Endothelial cell of umbilical vein (primary cell): ENCODE results near the gene CD68. TPM values are rescaled to one million over a fixed set of nuclear protein-coding genes. Genes with fewer than 3 reads are reported as not detected.
A peak's percentile ranks its signal among the peaks of the same experiment; 100 is the strongest.

Experiments
- BruUV-seq: library from RNA; stranded (reverse); fragments of 400-500 nt; replicated peaks from 2 replicates; lab custom pipeline; 2021; lab: Mats Ljungman, UMichigan
- CTCF ChIA-PET: fragments of 300-600, 350-600 bp; sonication (Branson Sonifier 250); formaldehyde crosslinking; loops from one replicate; lab custom pipeline; 2021; ENCODE audit warnings: antibody characterized with exemption, inconsistent platforms; lab: Charles Lee
- POLR2A ChIA-PET: fragments of 300-600, 350-600 bp; sonication (Branson Sonifier 250); formaldehyde crosslinking; loops from one replicate; lab custom pipeline; 2021; ENCODE audit warnings: antibody characterized with exemption, inconsistent platforms; lab: Charles Lee
- DNase-seq: peaks from one replicate; pipeline ENCODE4 v3.0.0-alpha.2; 2011; ENCODE audit warnings: low read depth, low spot score
- FAIRE-seq: peaks from 2 replicates; lab custom pipeline; 2011; peaks lifted over from hg19 to GRCh38; lab: Jason Lieb, UNC
- H2AFZ ChIP-seq: 2 replicates; pipeline ENCODE4 v1.6.0; 2012; ENCODE audit warnings: low read depth, low read length, control low read depth, inconsistent platforms
- H3K27ac ChIP-seq: 2 replicates; pipeline ENCODE4 v1.5.1; 2011; ENCODE audit warnings: low read depth, mild to moderate bottlenecking, control low read depth, low read length, moderate library complexity; ENCODE audit not compliant: insufficient read depth
- H3K27me3 ChIP-seq, 2 experiments: 2 replicates each; pipeline versions ENCODE4 v1.6.0 to v1.6.1; 2011; ENCODE audit warnings: low read length in 2 of 2, mixed read lengths in 1 of 2; ENCODE audit not compliant: control insufficient read depth in 2 of 2, insufficient read depth in 2 of 2
- H3K36me3 ChIP-seq, 2 experiments: 2 replicates in 1 of 2; 3 replicates in 1 of 2; pipeline ENCODE4 v1.5.1; 2011; ENCODE audit warnings: low read length in 2 of 2, mild to moderate bottlenecking in 1 of 2, moderate library complexity in 1 of 2; ENCODE audit not compliant: control insufficient read depth in 2 of 2, insufficient read depth in 2 of 2; ENCODE audit errors: extremely low read depth in 1 of 2
- H3K4me1 ChIP-seq: 3 replicates; pipeline ENCODE4 v1.5.1; 2011; ENCODE audit warnings: mild to moderate bottlenecking, low read length; ENCODE audit not compliant: control insufficient read depth, insufficient read depth; ENCODE audit errors: extremely low read depth
- H3K4me2 ChIP-seq: 2 replicates; pipeline ENCODE4 v1.6.1; 2011; ENCODE audit warnings: low read length, control low read depth, mixed read lengths; ENCODE audit not compliant: insufficient read depth
- H3K4me3 ChIP-seq, 3 experiments: fragments of 200-600 bp in 1 of 3; sonication (generic), shearing (Covaris generic) in 1 of 3; replicated peaks in 1 of 3; 2 replicates each; pipeline ENCODE4 v1.5.1; 2011 to 2016; ENCODE audit warnings: control low read depth in 3 of 3, low read length in 3 of 3, mild to moderate bottlenecking in 2 of 3, inconsistent platforms in 1 of 3, low read depth in 1 of 3, moderate library complexity in 1 of 3; ENCODE audit not compliant: insufficient read depth in 1 of 3
- H3K79me2 ChIP-seq: 2 replicates; pipeline ENCODE4 v1.6.0; 2012; ENCODE audit warnings: low read length, inconsistent platforms; ENCODE audit not compliant: control insufficient read depth, insufficient read depth
- H3K9ac ChIP-seq: replicated peaks from 2 replicates; pipeline ENCODE3; 2011; ENCODE audit warnings: low read length, control low read depth; ENCODE audit not compliant: insufficient read depth; ENCODE audit errors: extremely low read depth
- H3K9me1 ChIP-seq: replicated peaks from 3 replicates; pipeline ENCODE4 v1.6.0; 2011; ENCODE audit warnings: mild to moderate bottlenecking, low read length; ENCODE audit not compliant: control insufficient read depth, insufficient read depth; ENCODE audit errors: extremely low read depth
- H3K9me3 ChIP-seq: replicated peaks from 2 replicates; pipeline ENCODE4 v1.5.1; 2012; ENCODE audit warnings: low read length, inconsistent platforms; ENCODE audit not compliant: control insufficient read depth, insufficient read depth
- H4K20me1 ChIP-seq: replicated peaks from 2 replicates; pipeline ENCODE3; 2011; ENCODE audit warnings: mild to moderate bottlenecking, low read length; ENCODE audit not compliant: control insufficient read depth, insufficient read depth; ENCODE audit errors: extremely low read depth
- EZH2 ChIP-seq: IDR thresholded peaks from 2 replicates; pipeline ENCODE4 v1.6.1; 2012; ENCODE audit warnings: borderline replicate concordance, low read depth, mild to moderate bottlenecking, moderate library complexity, low read length, inconsistent platforms; ENCODE audit not compliant: severe bottlenecking
- GATA2 ChIP-seq: IDR thresholded peaks from 2 replicates; pipeline ENCODE4 v1.7.0; 2011; ENCODE audit warnings: low read depth, mild to moderate bottlenecking, moderate library complexity, mixed read lengths, low read length; ENCODE audit not compliant: insufficient read length, insufficient read depth
- JUN ChIP-seq: IDR thresholded peaks from 2 replicates; pipeline ENCODE4 v1.6.1; 2011; ENCODE audit warnings: borderline replicate concordance, low read depth; ENCODE audit not compliant: insufficient read length, insufficient read depth
- MYC ChIP-seq: IDR thresholded peaks from one replicate; pipeline ENCODE4 v1.6.1; 2011; ENCODE audit warnings: mild to moderate bottlenecking, low read depth, low read length
- POLR2A ChIP-seq: IDR thresholded peaks from 2 replicates; pipeline ENCODE4 v1.6.1; 2012; ENCODE audit warnings: low read depth, mild to moderate bottlenecking, control low read depth, low read length
- POLR2AphosphoS5 ChIP-seq: IDR thresholded peaks from 2 replicates; pipeline ENCODE4 v1.6.1; 2012; ENCODE audit warnings: low read depth, mild to moderate bottlenecking, control low read depth, low read length, moderate library complexity; ENCODE audit not compliant: insufficient read depth
- dilution Hi-C: fragments of 300-500 bp; cut with MboI; formaldehyde crosslinking; loops from one replicate; pipeline ENCODE4 v1.15.0; 2019; ENCODE audit warnings: low sequenced_read_pairs; ENCODE audit not compliant: extremely low pct_ligation_motif_present
- intact Hi-C: fragments of 100-400 bp; cut with micrococcal nuclease; formaldehyde crosslinking; loops from one replicate; pipeline ENCODE4 v1.10.0; 2022
- polyA plus RNA-seq, 4 experiments: library from polyadenylated mRNA; depleted of rRNA in 3 of 4; stranded (reverse) in 3 of 4; unstranded in 1 of 4; fragments of >200 nt; gene quantifications; 2 replicates each; pipeline versions ENCODE4 v1.2.1 to v1.2.3, GENCODE V29; 2011 to 2012; ENCODE audit warnings: missing spikeins in 1 of 4
- total RNA-seq: library from RNA; stranded (reverse); gene quantifications from 2 replicates; pipeline ENCODE4 v1.2.3, GENCODE V29; 2021

The CD68 gene
- total and polyA plus RNA-seq, 2 donors (not counting 3 experiments of a cell fraction or from before 2014, with no cell fraction given): 2.9 to 30.8 TPM

DNA sequence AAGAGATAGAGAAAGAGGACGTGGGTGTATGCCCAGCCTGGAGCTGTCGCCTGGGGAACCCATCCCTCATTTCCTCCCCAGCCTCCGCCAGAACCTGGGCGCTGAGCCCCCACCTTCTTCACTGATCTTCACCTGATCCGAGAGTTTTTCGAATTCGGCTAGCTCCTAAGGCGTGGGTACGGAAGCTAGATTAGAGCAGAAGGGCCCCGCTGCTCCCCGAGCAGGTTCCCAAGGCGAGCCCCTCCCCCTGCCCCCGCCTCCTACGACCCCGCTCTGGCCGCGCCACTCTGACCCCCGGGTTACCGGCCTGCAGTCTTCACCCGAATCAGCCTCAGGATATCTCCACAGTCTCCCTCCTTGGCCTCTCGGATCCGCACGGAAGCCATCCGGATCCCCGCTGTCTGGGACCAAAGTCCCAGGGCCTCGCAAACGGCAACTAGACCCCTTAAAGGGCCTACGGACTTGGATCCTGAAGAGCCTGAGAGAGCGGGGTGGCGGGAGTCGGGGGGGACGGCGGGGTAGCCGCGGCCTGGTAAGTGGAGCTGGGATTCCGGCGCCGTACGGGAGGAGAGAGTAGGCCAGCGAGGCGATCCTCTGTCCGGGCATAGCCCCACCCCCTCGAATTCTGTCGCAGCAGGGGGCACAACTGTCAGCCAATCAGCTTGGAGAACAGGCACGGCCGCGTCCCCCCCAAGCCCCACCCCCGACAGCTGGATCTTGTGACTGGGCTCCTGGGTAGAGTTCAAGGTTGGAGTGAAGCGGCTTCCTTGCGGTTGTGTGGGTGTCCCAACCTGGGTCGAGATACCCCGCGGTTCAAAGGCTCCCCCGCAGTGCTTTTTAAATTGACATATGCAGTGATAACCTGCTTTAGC, 48.0 kb downstream of the CD68 start, which contains the start of gene SAT2:
Gene SAT2 (minus strand): TSS at position 572 of the 872 bp plus-strand sequence. CDS start 186 bp downstream, at position 386.
- Histone ChIP-seq H3K4me2 (peak within 1 kb of the TSS; percentile 61), H3K4me1 (no peaks in the 10 kb centered on the region), H3K27ac (peak within 1 kb of the TSS; percentile 66), H3K9ac (peak within 1 kb of the TSS; percentile 73), H3K9me3 (no peaks in the 10 kb centered on the region), H3K27me3 (no peaks in the 10 kb centered on the region), H4K20me1 (no peaks in the 10 kb centered on the region), H3K9me1 (no peaks in the 10 kb centered on the region), H3K36me3 (peaks cover 0 to 2% of the 10 kb centered on the region in 2 experiments), H2AFZ (peak within 1 kb of the TSS; percentile 77), H3K79me2 (no peaks in the 10 kb centered on the region), H3K4me3 (peak within 1 kb of the TSS; percentile 67 to 87 (median 81))
- ChIA-PET POLR2A (interaction anchor here (0.6 to 1.8 kb wide), 5 partner anchors 9 to 151 kb away, joined by 3 to 8 read pairs (median 3); partner anchors contain the start of gene FXR2), CTCF (interaction anchor here (0.7 to 1.8 kb wide), 10 partner anchors 9 to 191 kb away, joined by 3 to 13 read pairs (median 4); partner anchors contain the start of genes DNAH2, FXR2, TP53 and WRAP53)
- DNase-seq (peak; percentile 92), FAIRE-seq (peak; percentile 98)
- intact Hi-C loops: loop anchor here (1.0 kb wide), 1 partner anchor 12 kb away; no protein-coding TSS in a partner anchor
- BruUV-seq: no TSS peak
- dilution Hi-C loops: no loop called here
- no peak for TF ChIP-seq JUN
- TF ChIP-seq GATA2: no peak
- TF ChIP-seq EZH2: no peak
- TF ChIP-seq POLR2A: peak; percentile 90
- peak; percentile 79 for TF ChIP-seq POLR2AphosphoS5
- TF ChIP-seq MYC: no peak
